T-helper 2 cell treated with Interferon-gamma antibody and Interleukin-4, amounts not matched to agents 100 ng/mL and 5 ng/mL, for 36 hours (primary cell): ENCODE results near the gene CYP17A1. TPM values are rescaled to one million over a fixed set of nuclear protein-coding genes. Genes with fewer than 3 reads are reported as not detected.

Source experiments
- total RNA-seq: library from RNA; stranded (reverse); gene quantifications from 2 replicates; pipeline ENCODE4 v1.2.3, GENCODE V29; 2022

Gene CYP17A1
- total RNA-seq, 1 donor from 2014 or later = not detected

Other genes with a start within 250 kb of the CYP17A1 start
- gene TRIM8, start 192.9 kb downstream of the CYP17A1 start, total RNA-seq = 53.7 and 54.4 TPM in 2 replicates
- 4.7 TPM in 2 replicates for gene ARL3, start 123.0 kb downstream of the CYP17A1 start, total RNA-seq
- gene SFXN2, start 122.8 kb downstream of the CYP17A1 start, total RNA-seq = 28.6 and 30.9 TPM in 2 replicates
- gene WBP1L, start 93.5 kb downstream of the CYP17A1 start, total RNA-seq = 26.6 and 27.7 TPM in 2 replicates
- 11.8 and 11.9 TPM in 2 replicates for gene BORCS7, start 16.8 kb upstream of the CYP17A1 start, total RNA-seq
- 0.36 TPM in 1 of 2 replicates, not detected in the other for gene AS3MT, start 32.1 kb upstream of the CYP17A1 start, total RNA-seq
- gene CNNM2, start 80.9 kb upstream of the CYP17A1 start, total RNA-seq = 6.1 and 6.8 TPM in 2 replicates